B cell (primary cell): ENCODE results near the gene IL1RL1. TPM values are rescaled to one million over a fixed set of nuclear protein-coding genes. Genes with fewer than 3 reads are reported as not detected.

Source experiments
- ATAC-seq: fragments of 200-7000 bp; cut with Tn5 transposase; one replicate; pipeline ENCODE4 v1.10.0; 2021; ENCODE audit warnings: low read depth, mild to moderate bottlenecking, moderate number of reproducible peaks, moderate library complexity
- CTCF ChIA-PET: fragments of 350-600 bp; sonication (Branson Sonifier 250); formaldehyde crosslinking; loops from one replicate; lab custom pipeline; 2021; ENCODE audit warnings: antibody characterized with exemption, inconsistent platforms; lab: Charles Lee
- POLR2A ChIA-PET: fragments of 350-600 bp; sonication (Branson Sonifier 250); formaldehyde crosslinking; loops from one replicate; lab custom pipeline; 2021; ENCODE audit warnings: antibody characterized with exemption; lab: Charles Lee
- DNase-seq: peaks from one replicate; pipeline ENCODE4 v3.0.0; 2013
- H2AFZ ChIP-seq: 2 replicates; pipeline ENCODE4 v1.6.1; 2012; ENCODE audit warnings: mild to moderate bottlenecking, low read depth, low read length; ENCODE audit not compliant: insufficient read depth, poor library complexity, severe bottlenecking
- H3K27ac ChIP-seq, 2 donors: 1 replicate in 1 of 2; 2 replicates in 1 of 2; pipeline ENCODE4 v1.5.1; 2012 to 2013; ENCODE audit warnings: low read length in 2 of 2, mild to moderate bottlenecking in 2 of 2, moderate library complexity in 1 of 2
- H3K27me3 ChIP-seq, 4 experiments: fragments of 200-600 bp in 1 of 4; sonication (generic) in 1 of 4; replicated peaks in 1 of 4; 1 replicate in 2 of 4; 2 replicates in 2 of 4; pipeline versions ENCODE4 v1.6.1 to v1.7.0; 2013 to 2016; ENCODE audit warnings: low read length in 3 of 4, mild to moderate bottlenecking in 2 of 4, mixed read lengths in 1 of 4, moderate library complexity in 1 of 4; ENCODE audit not compliant: insufficient read depth in 4 of 4, control insufficient read depth in 3 of 4; ENCODE audit errors: control extremely low read depth in 1 of 4
- H3K36me3 ChIP-seq, 2 experiments: replicated peaks in 1 of 2; 1 replicate in 1 of 2; 2 replicates in 1 of 2; pipeline versions ENCODE4 v1.6.1 to v1.7.1; 2013; ENCODE audit warnings: low read length in 1 of 2; ENCODE audit not compliant: insufficient read depth in 2 of 2, control insufficient read depth in 1 of 2; ENCODE audit errors: control extremely low read depth in 1 of 2, extremely low read depth in 1 of 2
- H3K4me1 ChIP-seq, 2 donors: fragments of 200-600 bp in 1 of 2; sonication (generic) in 1 of 2; 1 replicate in 1 of 2; 2 replicates in 1 of 2; pipeline versions ENCODE4 v1.5.1 to v1.6.1; 2013 to 2017; ENCODE audit warnings: low read length in 2 of 2; ENCODE audit not compliant: control insufficient read depth in 2 of 2, insufficient read depth in 2 of 2
- H3K4me2 ChIP-seq: replicated peaks from 2 replicates; pipeline ENCODE3; 2012; ENCODE audit warnings: mild to moderate bottlenecking, low read depth, low read length; ENCODE audit not compliant: poor library complexity, severe bottlenecking
- H3K4me3 ChIP-seq, 5 experiments: fragments of 200-600 bp in 1 of 5; sonication (generic) in 1 of 5; 1 replicate in 3 of 5; 2 replicates in 2 of 5; pipeline versions ENCODE4 v1.5.1 to v1.7.0; 2011 to 2016; ENCODE audit warnings: low read length in 4 of 5, mild to moderate bottlenecking in 4 of 5, low read depth in 2 of 5, control low read depth in 1 of 5, moderate library complexity in 1 of 5; ENCODE audit not compliant: insufficient read depth in 1 of 5; ENCODE audit errors: control extremely low read depth in 1 of 5, extremely low read depth in 1 of 5
- H3K79me2 ChIP-seq: fragments of 200-600 bp; sonication (generic); one replicate; pipeline ENCODE4 v1.6.0; 2016; ENCODE audit warnings: low read length; ENCODE audit not compliant: control insufficient read depth, insufficient read depth
- H3K9ac ChIP-seq: fragments of 200-600 bp; sonication (generic); 2 replicates; pipeline ENCODE4 v1.6.1; 2017; ENCODE audit warnings: mild to moderate bottlenecking, low read length, moderate library complexity
- H3K9me3 ChIP-seq, 3 donors: one replicate each; pipeline versions ENCODE4 v1.6.1 to v1.7.1; 2013; ENCODE audit warnings: low read length in 2 of 3; ENCODE audit not compliant: control insufficient read depth in 2 of 3, insufficient read depth in 1 of 3; ENCODE audit errors: control extremely low read depth in 1 of 3
- H4K20me1 ChIP-seq: 2 replicates; pipeline ENCODE4 v1.6.0; 2012; ENCODE audit warnings: mild to moderate bottlenecking, low read length; ENCODE audit not compliant: insufficient read depth, control insufficient read depth, poor library complexity, severe bottlenecking
- H3K27ac Mint-ChIP-seq: one replicate; pipeline ENCODE4 v1.8.0; 2021; ENCODE audit warnings: mixed read lengths
- H3K27me3 Mint-ChIP-seq: one replicate; pipeline ENCODE4 v1.8.0; 2021; ENCODE audit warnings: mixed read lengths
- H3K4me1 Mint-ChIP-seq: one replicate; pipeline ENCODE4 v1.8.0; 2021; ENCODE audit warnings: mixed read lengths
- H3K4me3 Mint-ChIP-seq: one replicate; pipeline ENCODE4 v1.8.0; 2021; ENCODE audit warnings: mixed read lengths
- H3K9me3 Mint-ChIP-seq: one replicate; pipeline ENCODE4 v1.8.0; 2022; ENCODE audit warnings: mixed read lengths; ENCODE audit not compliant: insufficient read depth
- CTCF ChIP-seq: fragments of 200-600 bp; IDR thresholded peaks from one replicate; pipeline ENCODE4 v1.8.0; 2022; ENCODE audit warnings: antibody characterized with exemption, mild to moderate bottlenecking
- EZH2 ChIP-seq: IDR thresholded peaks from 2 replicates; pipeline ENCODE4 v1.6.1; 2012; ENCODE audit warnings: borderline replicate concordance, low read depth, mild to moderate bottlenecking, moderate library complexity, low read length; ENCODE audit not compliant: insufficient read depth, poor library complexity, severe bottlenecking
- WGBS: methylation state at CpG from one replicate; pipeline ENCODE4 v1.1.5; 2013; ENCODE audit warnings: missing lambda C conversion rate; ENCODE audit not compliant: insufficient coverage; 5-methylcytosine and 5-hydroxymethylcytosine counted together
- intact Hi-C: fragments of 100-400 bp; cut with micrococcal nuclease; formaldehyde crosslinking; loops from one replicate; pipeline ENCODE4 v1.10.0; 2022
- polyA plus RNA-seq: library from polyadenylated mRNA; depleted of rRNA; stranded (reverse); fragments of >200 nt; gene quantifications from 2 replicates; pipeline ENCODE4 v1.2.3, GENCODE V29; 2012
- total RNA-seq, 2 donors: library from RNA; stranded (reverse); fragments of 120-200 nt in 1 of 2; gene quantifications; 1 replicate in 1 of 2; 2 replicates in 1 of 2; pipeline versions ENCODE4 v1.2.3 to v1.2.4, GENCODE V29; 2013 to 2022

IL1RL1 gene
- total and polyA plus RNA-seq, 2 donors (not counting 1 experiment from before 2014, with no cell fraction given) = not detected

- Mint-ChIP-seq H3K4me1 (no peaks in the 10 kb centered on the region), H3K27me3 (peaks cover 36% of the 10 kb centered on the region), H3K4me3 (no peak overlapping the region), H3K9me3 (no peaks in the 10 kb centered on the region), H3K27ac (no peak overlapping the region)
- Histone ChIP-seq H3K4me3 (no peak overlapping the region), H4K20me1 (no peaks in the 10 kb centered on the region), H3K36me3 (no peaks in the 10 kb centered on the region), H3K4me2 (no peak overlapping the region), H3K9ac (no peak overlapping the region), H2AFZ (no peak overlapping the region), H3K79me2 (no peaks in the 10 kb centered on the region), H3K27me3 (peaks cover 0 to 11% (median 2%) of the 10 kb centered on the region in 4 experiments), H3K4me1 (no peaks in the 10 kb centered on the region), H3K9me3 (peaks cover 0 to 2% (median 0%) of the 10 kb centered on the region in 3 donors), H3K27ac (no peak overlapping the region)
- POLR2A ChIA-PET = no interaction called here
- DNase-seq (no peak), ATAC-seq (no peak)
- 9% methylated on average over 1 of the region's 5 CpGs for WGBS
- CTCF ChIA-PET = interaction anchor here (1.3 kb wide), 1 partner anchor 171 kb away, joined by 3 read pairs; no protein-coding TSS in a partner anchor
- TF ChIP-seq EZH2 (no peak), CTCF (no peak)
- intact Hi-C loops = no loop called here
These were observed 39.5 kb upstream of the IL1RL1 start for GRCh38 chr2:102271844-102272243.

- 86% methylated on average over 4 of the region's 6 CpGs for WGBS
- POLR2A ChIA-PET = no interaction called here
- DNase-seq (no peak), ATAC-seq (no peak)
- Histone ChIP-seq H3K4me1 (no peaks in the 10 kb centered on the region), H2AFZ (no peak overlapping the region), H3K9ac (no peak overlapping the region), H3K4me2 (no peak overlapping the region), H4K20me1 (no peaks in the 10 kb centered on the region), H3K27me3 (peaks cover 0 to 11% (median 2%) of the 10 kb centered on the region in 4 experiments), H3K27ac (no peak overlapping the region), H3K9me3 (peaks cover 0 to 2% (median 0%) of the 10 kb centered on the region in 3 donors), H3K4me3 (no peak overlapping the region), H3K79me2 (no peaks in the 10 kb centered on the region), H3K36me3 (no peaks in the 10 kb centered on the region)
- no peaks in the 10 kb centered on the region for H3K9me3 Mint-ChIP-seq
- H3K4me1 Mint-ChIP-seq = no peaks in the 10 kb centered on the region
- TF ChIP-seq EZH2 (no peak), CTCF (no peak)
- H3K4me3 Mint-ChIP-seq = no peak overlapping the region
- intact Hi-C loops = no loop called here
- H3K27me3 Mint-ChIP-seq = peaks cover 45% of the 10 kb centered on the region
- CTCF ChIA-PET = no interaction called here
- H3K27ac Mint-ChIP-seq = no peak overlapping the region
These were observed 37.6 kb upstream of the IL1RL1 start for GRCh38 chr2:102273619-102274211.
